HepG2 (cell line): Measurements from ENCODE around the gene SLC34A3. TPM values are rescaled to one million over a fixed set of nuclear protein-coding genes. Genes with fewer than 3 reads are reported as not detected.

Experiments used
- ATAC-seq: fragments of 200-7000 bp; cut with Tn5 transposase; 3 replicates; pipeline ENCODE4 v1.9.1; 2020; ENCODE audit warnings: mild to moderate bottlenecking, moderate library complexity
- BruUV-seq: library from RNA; stranded (reverse); fragments of 400-500 nt; replicated peaks from 2 replicates; lab custom pipeline; 2021; lab: Mats Ljungman, UMichigan
- CTCF ChIA-PET: fragments of 300-600 bp; formaldehyde crosslinking; extraction: SDS; loops from one replicate; lab custom pipeline; 2021; ENCODE audit warnings: low total read pairs, inconsistent platforms, low intra/inter-chr PET ratio; lab: Yijun Ruan, JAX
- POLR2A ChIA-PET: fragments of 350-600 bp; sonication (Branson Sonifier 250); formaldehyde crosslinking; loops from one replicate; lab custom pipeline; 2020; ENCODE audit warnings: antibody characterized with exemption, inconsistent platforms; lab: Yijun Ruan, JAX
- DNase-seq: peaks from one replicate; pipeline ENCODE4 v3.0.0-alpha.2; 2015; ENCODE audit warnings: low spot score
- FAIRE-seq: peaks from 3 replicates; lab custom pipeline; 2011; peaks lifted over from hg19 to GRCh38; lab: Jason Lieb, UNC
- H2AFZ ChIP-seq: one replicate; pipeline ENCODE4 v1.6.1; 2011; ENCODE audit warnings: low read length, inconsistent platforms
- H3K27ac ChIP-seq: fragments of 300-600 bp; 3 replicates; pipeline ENCODE4 v1.8.0; 2011; ENCODE audit warnings: mixed run types, mild to moderate bottlenecking, mixed read lengths, low read length, inconsistent platforms; ENCODE audit not compliant: insufficient read depth; ENCODE audit errors: extremely low read length
- H3K27me3 ChIP-seq, 2 experiments: fragments of 200-600 bp in 1 of 2; 2 replicates in 1 of 2; 3 replicates in 1 of 2; pipeline versions ENCODE4 v1.6.0 to v1.8.0; 2011; ENCODE audit warnings: low read length in 2 of 2, mild to moderate bottlenecking in 2 of 2, moderate library complexity in 2 of 2, inconsistent platforms in 1 of 2; ENCODE audit not compliant: insufficient read depth in 2 of 2, control insufficient read depth in 1 of 2
- H3K36me3 ChIP-seq, 2 experiments: fragments of 200-600 bp in 1 of 2; replicated peaks in 1 of 2; 2 replicates in 1 of 2; 3 replicates in 1 of 2; pipeline versions ENCODE4 v1.5.1 to v1.8.0; 2011; ENCODE audit warnings: low read length in 2 of 2, inconsistent platforms in 1 of 2; ENCODE audit not compliant: insufficient read depth in 2 of 2, control insufficient read depth in 1 of 2
- H3K4me1 ChIP-seq: 2 replicates; pipeline ENCODE4 v1.5.1; 2012; ENCODE audit warnings: low read length, inconsistent platforms; ENCODE audit not compliant: insufficient read depth
- H3K4me2 ChIP-seq: 2 replicates; pipeline ENCODE4 v1.6.0; 2011; ENCODE audit warnings: low read depth, low read length, inconsistent platforms
- H3K4me3 ChIP-seq, 3 experiments: fragments of 200-600 bp in 1 of 3; sonication (generic), shearing (Covaris generic) in 1 of 3; replicated peaks in 1 of 3; 2 replicates each; pipeline ENCODE4 v1.5.1; 2011 to 2016; ENCODE audit warnings: low read length in 3 of 3, inconsistent platforms in 2 of 3, low read depth in 2 of 3, mild to moderate bottlenecking in 2 of 3, control low read depth in 1 of 3, mixed read lengths in 1 of 3; ENCODE audit not compliant: insufficient read depth in 1 of 3
- H3K79me2 ChIP-seq: one replicate; pipeline ENCODE4 v1.6.1; 2011; ENCODE audit warnings: low read length, inconsistent platforms; ENCODE audit not compliant: insufficient read depth
- H3K9ac ChIP-seq: 2 replicates; pipeline ENCODE4 v1.6.0; 2011; ENCODE audit warnings: mild to moderate bottlenecking, low read depth, low read length, inconsistent platforms; ENCODE audit not compliant: insufficient read depth
- H3K9me3 ChIP-seq: 2 replicates; pipeline ENCODE4 v1.5.1; 2012; ENCODE audit warnings: mild to moderate bottlenecking, low read length
- H4K20me1 ChIP-seq: 2 replicates; pipeline ENCODE4 v1.6.0; 2011; ENCODE audit warnings: inconsistent platforms, mild to moderate bottlenecking, low read length, moderate library complexity; ENCODE audit not compliant: insufficient read depth
- EHMT2 ChIP-seq: fragments of 200-600 bp; sonication (generic); IDR thresholded peaks from 2 replicates; pipeline ENCODE4 v1.7.0; 2017; ENCODE audit warnings: antibody characterized with exemption, low read depth, low read length, borderline replicate concordance
- ELF4 ChIP-seq: sonication (generic); formaldehyde crosslinking; IDR thresholded peaks from 2 replicates; pipeline ENCODE4 v1.5.0; 2020; ENCODE audit warnings: missing genetic modification reagents, mild to moderate bottlenecking, moderate library complexity, borderline replicate concordance
- GATA4 ChIP-seq: sonication (generic); IDR thresholded peaks from 2 replicates; pipeline ENCODE4 v1.6.1; 2016; ENCODE audit warnings: antibody characterized with exemption, low read depth, borderline replicate concordance
- NPAS2 ChIP-seq: sonication (generic); formaldehyde crosslinking; IDR thresholded peaks from 2 replicates; pipeline ENCODE4 v1.8.0; 2022; ENCODE audit warnings: mild to moderate bottlenecking, missing genetic modification reagents, borderline replicate concordance
- PRDM10 ChIP-seq: sonication (generic); formaldehyde crosslinking; IDR thresholded peaks from 2 replicates; pipeline ENCODE4 v1.4.0; 2020; ENCODE audit warnings: low read depth, missing genetic modification reagents
- SALL2 ChIP-seq: sonication (generic); formaldehyde crosslinking; IDR thresholded peaks from 2 replicates; pipeline ENCODE4 v1.8.1; 2023; ENCODE audit warnings: mild to moderate bottlenecking, missing genetic modification reagents, inconsistent platforms
- SETDB1 ChIP-seq: sonication (generic); formaldehyde crosslinking; IDR thresholded peaks from 2 replicates; pipeline ENCODE4 v1.5.1; 2020; ENCODE audit warnings: missing genetic modification reagents, mild to moderate bottlenecking, borderline replicate concordance
- YY1 ChIP-seq: IDR thresholded peaks from 2 replicates; pipeline ENCODE4 v1.6.1; 2011; ENCODE audit warnings: low read length, low read depth, moderate library complexity, mild to moderate bottlenecking; ENCODE audit not compliant: insufficient read depth, insufficient replicate concordance
- ZFYVE20 ChIP-seq: sonication (generic); formaldehyde crosslinking; IDR thresholded peaks from 2 replicates; pipeline ENCODE4 v1.8.0; 2023; ENCODE audit warnings: low read depth, mild to moderate bottlenecking, moderate library complexity, missing genetic modification reagents, borderline replicate concordance
- ZNF34 ChIP-seq: sonication (generic); formaldehyde crosslinking; IDR thresholded peaks from 2 replicates; pipeline ENCODE4 v1.4.0; 2020; ENCODE audit warnings: mild to moderate bottlenecking, missing genetic modification reagents, borderline replicate concordance
- WGBS: methylation state at CpG from one replicate; pipeline ENCODE4 v1.1.6; 2017; ENCODE audit warnings: low lambda C conversion rate; 5-methylcytosine and 5-hydroxymethylcytosine counted together
- in situ Hi-C: cut with HindIII; loops from 2 replicates; pipeline ENCODE4 v1.10.0; 2017; ENCODE audit warnings: low pct_unique_long_range_greater_than_20kb; ENCODE audit not compliant: extremely low pct_ligation_motif_present
- intact Hi-C: fragments of 100-400 bp; cut with micrococcal nuclease; formaldehyde crosslinking; loops from one replicate; pipeline ENCODE4 v1.10.0; 2022; ENCODE audit not compliant: unreplicated experiment
- polyA plus RNA-seq, 8 experiments: library from polyadenylated mRNA; depleted of rRNA in 3 of 8; stranded (reverse) in 7 of 8; unstranded in 1 of 8; fragments of >200 nt; fragmentation: Illumina TruSeq in 4 of 8; extraction: Trizol in 4 of 8; gene quantifications; 2 replicates each; pipeline versions ENCODE4 v1.2.1 to v1.2.3, GENCODE V29; 2011 to 2016; ENCODE audit warnings: low read depth in 4 of 8, missing spikeins in 1 of 8, mixed read lengths in 1 of 8; ENCODE audit not compliant: insufficient read depth in 1 of 8
- total RNA-seq, 5 experiments: library from RNA; depleted of rRNA; stranded (reverse); fragments of >200 nt; fragmentation: Illumina TruSeq; extraction: Trizol; gene quantifications; 2 replicates each; pipeline ENCODE4 v1.2.3, GENCODE V29; 2016; ENCODE audit warnings: low read depth in 1 of 5
- TF ChIP-seq, protein P1 (sequence below): IDR thresholded peaks from 2 replicates; pipeline ENCODE4 v1.4.0; 2020; ENCODE audit warnings: mild to moderate bottlenecking, missing genetic modification reagents

SLC34A3 gene
- total and polyA plus RNA-seq, 2 of the 13 experiments (the other 11 are each of a cell fraction or from before 2014, with no cell fraction given) = 0.07 to 1.0 TPM

DNA sequence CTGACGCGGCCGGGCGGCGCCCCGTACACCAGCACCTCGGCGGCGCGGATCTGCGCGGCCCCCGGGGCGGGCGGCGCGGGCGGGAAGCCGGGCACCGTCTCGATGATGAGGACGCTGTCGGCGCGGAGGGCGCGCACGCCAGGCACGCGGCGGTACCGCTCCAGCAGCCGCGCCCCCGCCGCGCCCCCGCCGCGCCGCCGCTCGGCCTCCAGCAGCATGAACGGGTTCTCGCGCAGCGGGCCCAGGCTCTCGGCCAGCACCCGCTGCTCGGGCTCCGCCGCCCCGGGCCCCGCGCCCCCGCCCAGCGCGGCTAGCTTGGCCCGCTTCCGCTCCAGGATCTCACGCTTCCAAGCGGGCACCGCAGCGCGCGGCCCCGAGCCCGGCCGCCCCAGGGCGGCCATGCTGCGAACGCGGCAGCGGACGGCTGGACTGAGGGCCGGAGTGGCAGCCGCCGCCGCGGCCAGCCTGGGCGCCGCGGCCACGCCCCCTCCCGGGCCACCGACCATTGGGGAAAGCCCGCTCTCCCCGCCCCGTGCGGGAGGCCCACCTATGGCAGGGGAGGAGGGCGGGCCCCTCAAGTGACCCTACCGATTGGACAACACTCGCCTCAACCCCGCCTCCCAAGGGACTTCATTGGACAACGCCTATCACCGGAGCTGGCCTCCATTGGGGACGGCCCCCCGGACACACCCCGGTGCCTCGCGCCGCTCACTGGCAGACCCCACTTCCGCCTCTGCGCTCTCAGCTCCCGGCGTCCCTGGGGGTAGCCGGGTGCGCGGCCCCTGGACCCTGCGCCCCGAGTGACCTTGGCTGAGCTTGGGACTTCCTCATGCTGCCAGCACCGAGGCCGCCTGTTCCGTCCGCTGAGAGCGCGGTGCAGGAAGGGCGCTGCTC is 30.1 kb upstream of the SLC34A3 start, which contains the start of gene TPRN (continued):
- no peak for TF ChIP-seq NPAS2 (CRISPR knock-in tag)
- no peak for TF ChIP-seq SALL2 (CRISPR knock-in tag)
- TF ChIP-seq GATA4 = 0 out of 2 replicates have a peak, but pooled peaks have one; percentile 15
- TF ChIP-seq ZFYVE20 (CRISPR knock-in tag) = no peak
- TF ChIP-seq SETDB1 (CRISPR knock-in tag) = no peak
- 0 out of 2 replicates have a peak, but pooled peaks have one; percentile 28 for TF ChIP-seq ZNF34 (CRISPR knock-in tag)

GRCh38 chr9:137201205-137201868 is 29.4 kb upstream of the SLC34A3 start:
- WGBS = 6% methylated on average over 19 of the region's 23 CpGs
- Histone ChIP-seq H3K27me3 (no peaks in the 10 kb centered on the region; a peak in 1 of 5 replicates), H3K27ac (peak overlapping the region; percentile 96), H2AFZ (no peak overlapping the region), H3K36me3 (no peaks in the 10 kb centered on the region), H3K9me3 (no peaks in the 10 kb centered on the region), H3K4me1 (peaks cover 67% of the 10 kb centered on the region), H3K79me2 (peaks cover 65% of the 10 kb centered on the region), H3K9ac (peak overlapping the region; percentile 85), H3K4me3 (peak overlapping the region; percentile 57 to 78 (median 58); a peak in 5 of 6 replicates), H3K4me2 (peak overlapping the region; percentile 95), H4K20me1 (peaks cover 4% of the 10 kb centered on the region; the same call in 1 of the 2 replicates)
- in situ Hi-C loops (no loop called here), intact Hi-C loops (loop anchor here (2.0 kb wide), 1 partner anchor 21 kb away; the partner anchor contains the start of gene RNF208)
- POLR2A ChIA-PET = interaction anchor here (0.8 to 8.8 kb wide), 23 partner anchors 8 to 146 kb away, joined by 3 to 225 read pairs (median 7); partner anchors contain the start of genes ANAPC2, CYSRT1, MAN1B1 and NELFB
- CTCF ChIA-PET = no interaction called here
- FAIRE-seq (no peak), ATAC-seq (no peak), DNase-seq (no peak)
- no TSS peak for BruUV-seq
- peak; percentile 11 for TF ChIP-seq PRDM10 (CRISPR knock-in tag)
- TF ChIP-seq, protein P1, sequence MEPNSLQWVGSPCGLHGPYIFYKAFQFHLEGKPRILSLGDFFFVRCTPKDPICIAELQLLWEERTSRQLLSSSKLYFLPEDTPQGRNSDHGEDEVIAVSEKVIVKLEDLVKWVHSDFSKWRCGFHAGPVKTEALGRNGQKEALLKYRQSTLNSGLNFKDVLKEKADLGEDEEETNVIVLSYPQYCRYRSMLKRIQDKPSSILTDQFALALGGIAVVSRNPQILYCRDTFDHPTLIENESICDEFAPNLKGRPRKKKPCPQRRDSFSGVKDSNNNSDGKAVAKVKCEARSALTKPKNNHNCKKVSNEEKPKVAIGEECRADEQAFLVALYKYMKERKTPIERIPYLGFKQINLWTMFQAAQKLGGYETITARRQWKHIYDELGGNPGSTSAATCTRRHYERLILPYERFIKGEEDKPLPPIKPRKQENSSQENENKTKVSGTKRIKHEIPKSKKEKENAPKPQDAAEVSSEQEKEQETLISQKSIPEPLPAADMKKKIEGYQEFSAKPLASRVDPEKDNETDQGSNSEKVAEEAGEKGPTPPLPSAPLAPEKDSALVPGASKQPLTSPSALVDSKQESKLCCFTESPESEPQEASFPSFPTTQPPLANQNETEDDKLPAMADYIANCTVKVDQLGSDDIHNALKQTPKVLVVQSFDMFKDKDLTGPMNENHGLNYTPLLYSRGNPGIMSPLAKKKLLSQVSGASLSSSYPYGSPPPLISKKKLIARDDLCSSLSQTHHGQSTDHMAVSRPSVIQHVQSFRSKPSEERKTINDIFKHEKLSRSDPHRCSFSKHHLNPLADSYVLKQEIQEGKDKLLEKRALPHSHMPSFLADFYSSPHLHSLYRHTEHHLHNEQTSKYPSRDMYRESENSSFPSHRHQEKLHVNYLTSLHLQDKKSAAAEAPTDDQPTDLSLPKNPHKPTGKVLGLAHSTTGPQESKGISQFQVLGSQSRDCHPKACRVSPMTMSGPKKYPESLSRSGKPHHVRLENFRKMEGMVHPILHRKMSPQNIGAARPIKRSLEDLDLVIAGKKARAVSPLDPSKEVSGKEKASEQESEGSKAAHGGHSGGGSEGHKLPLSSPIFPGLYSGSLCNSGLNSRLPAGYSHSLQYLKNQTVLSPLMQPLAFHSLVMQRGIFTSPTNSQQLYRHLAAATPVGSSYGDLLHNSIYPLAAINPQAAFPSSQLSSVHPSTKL (CRISPR knock-in tag) = no peak
- no peak for TF ChIP-seq EHMT2
- 0 out of 2 replicates have a peak, but pooled peaks have one; percentile 77 for TF ChIP-seq ELF4 (CRISPR knock-in tag)
- TF ChIP-seq YY1 = no peak
